HG03097 (cell line): ENCODE results near the gene PAX9.

Experiments
- ATAC-seq: cut with Tn5 transposase; IDR thresholded peaks from one replicate; pipeline ENCODE4 v1.9.1; 2021; ENCODE audit not compliant: unreplicated experiment, low FRiP score

Gene PAX9

DNA sequence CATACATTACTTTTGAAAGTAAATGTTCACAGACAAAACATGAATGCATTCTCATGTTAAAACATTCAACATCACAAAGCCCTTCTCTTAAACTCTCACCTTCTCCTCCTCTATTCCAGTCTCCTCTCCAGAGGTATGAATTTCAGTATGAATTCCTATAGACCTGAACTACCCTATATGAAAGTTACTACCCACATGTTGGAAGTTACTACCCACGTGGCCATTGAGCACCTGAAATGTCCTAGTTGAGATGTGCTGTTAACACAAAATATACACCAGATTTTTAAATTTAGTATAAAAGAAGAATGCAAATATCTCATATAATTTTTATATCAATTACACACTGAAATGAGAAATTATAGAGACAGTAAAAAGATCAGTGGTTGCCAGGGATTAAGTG lies 60.2 kb downstream of the PAX9 start:
- ATAC-seq = no peak

- ATAC-seq = no peak
Observed at GRCh38 chr14:36723530-36723929, 61.9 kb downstream of the PAX9 start.

- no peak for ATAC-seq
Observed at GRCh38 chr14:36724162-36724561, 62.5 kb downstream of the PAX9 start.

DNA sequence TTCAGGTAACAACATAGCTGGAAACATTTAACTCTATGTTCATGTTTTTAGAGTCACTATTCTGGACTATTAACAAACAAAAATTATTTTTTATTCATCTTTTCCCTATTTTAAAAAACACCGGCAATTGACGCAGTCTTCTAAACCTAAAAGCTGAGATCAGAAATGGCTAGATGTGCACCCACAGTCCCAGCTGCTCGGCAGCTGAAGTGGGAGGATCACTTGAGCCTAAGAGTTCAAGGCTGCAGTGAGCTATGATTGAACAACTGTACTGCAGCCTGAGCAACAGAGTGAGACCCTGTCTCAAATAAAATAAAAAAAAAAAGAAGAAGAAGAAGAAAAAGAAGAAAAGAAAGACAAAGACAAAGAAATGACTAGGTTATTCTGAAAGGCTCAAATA lies 64.5 kb downstream of the PAX9 start:
- no peak for ATAC-seq
